ENCODE data around the gene TRPV4. TPM values are rescaled to one million over a fixed set of nuclear protein-coding genes. Genes with fewer than 3 reads are reported as not detected.

Gene TRPV4
- total RNA-seq, 1 experiment from 2014 or later: 0.09 TPM

DNA sequence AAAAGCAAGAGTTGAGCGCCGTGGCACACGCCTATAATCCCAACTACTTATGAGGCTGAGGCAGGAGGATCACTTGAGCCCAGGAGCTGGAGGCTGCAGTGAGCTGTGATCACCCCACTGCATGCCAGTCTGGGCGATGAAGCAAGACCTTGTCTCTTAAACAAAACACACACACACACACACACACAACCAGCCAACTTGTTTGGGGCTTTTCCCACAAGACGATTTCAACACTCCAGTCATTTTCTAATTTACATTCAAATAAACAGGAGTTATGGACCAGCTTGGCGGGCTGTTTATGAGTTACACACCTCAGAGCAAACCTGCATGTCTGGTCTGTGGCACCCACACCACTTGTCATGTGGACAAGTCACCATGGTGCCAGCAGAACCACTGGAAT, 40.5 kb upstream of the TRPV4 start:
- TF ChIP-seq CTCF (IDR thresholded peaks at IDR 0.05; ENCODE audit: unreplicated experiment): no peak
- H3K4me1 Mint-ChIP-seq (ENCODE audit: insufficient read depth, unreplicated experiment): peaks cover 10% of the 10 kb centered on the region
- no peak overlapping the region for H3K4me3 Mint-ChIP-seq (ENCODE audit: unreplicated experiment)
- ChIA-PET POLR2A (interaction anchor here (1.0 kb wide), 1 partner anchor 14 kb away, joined by 3 read pairs; no protein-coding TSS in a partner anchor), CTCF (interaction anchor here (0.6 to 1.7 kb wide), 4 partner anchors 54 to 354 kb away, joined by 3 to 5 read pairs (median 4); no protein-coding TSS in a partner anchor)
- no peak overlapping the region for H3K27ac Mint-ChIP-seq (ENCODE audit: low read depth, unreplicated experiment)
- H3K27me3 Mint-ChIP-seq (ENCODE audit: insufficient read depth, unreplicated experiment): no peaks in the 10 kb centered on the region
- intact Hi-C loops (cut with micrococcal nuclease): no loop called here
- H3K9me3 Mint-ChIP-seq (ENCODE audit: unreplicated experiment): no peaks in the 10 kb centered on the region
- peaks cover 8% of the 10 kb centered on the region for H3K36me3 Mint-ChIP-seq (ENCODE audit: insufficient read depth, unreplicated experiment)
- BruUV-seq (replicated peaks): no TSS peak
- no peak for DNase-seq (ENCODE audit: unreplicated experiment)

DNA sequence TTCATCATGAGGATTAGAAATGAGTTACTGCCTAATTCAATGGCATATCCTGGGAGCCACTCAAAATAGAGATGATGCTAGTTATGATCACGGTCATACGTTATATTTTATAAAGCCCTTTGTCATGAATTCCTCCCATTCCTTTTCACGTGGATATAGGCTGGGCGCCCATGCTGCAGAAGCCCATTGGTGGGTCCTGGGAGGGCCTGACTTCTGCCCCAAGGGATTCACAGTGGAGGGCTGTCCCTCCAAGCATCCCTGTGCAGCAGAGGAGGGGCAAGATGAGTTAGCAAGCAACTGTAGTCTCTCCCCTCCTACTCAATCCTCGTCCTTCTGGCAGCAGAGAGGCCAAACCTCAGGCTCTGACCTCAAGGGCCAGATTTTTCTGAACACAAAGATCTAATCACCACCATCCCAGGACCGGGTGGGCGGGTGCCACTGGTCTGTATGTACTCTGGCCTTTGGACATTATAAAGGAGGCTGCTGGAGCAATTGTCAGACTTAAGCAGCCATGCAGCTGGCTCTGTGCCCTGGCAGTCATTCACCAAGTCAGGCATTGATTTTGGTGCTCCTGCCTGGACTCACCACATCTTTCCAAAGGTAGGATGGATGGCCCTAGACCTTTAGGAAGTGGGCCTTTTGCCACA, 38.6 kb upstream of the TRPV4 start:
- H3K27ac Mint-ChIP-seq (ENCODE audit: low read depth, unreplicated experiment): no peak overlapping the region
- H3K4me3 Mint-ChIP-seq (ENCODE audit: unreplicated experiment): no peak overlapping the region
- BruUV-seq (replicated peaks): no TSS peak
- peaks cover 9% of the 10 kb centered on the region for H3K4me1 Mint-ChIP-seq (ENCODE audit: insufficient read depth, unreplicated experiment)
- H3K36me3 Mint-ChIP-seq (ENCODE audit: insufficient read depth, unreplicated experiment): peaks cover 8% of the 10 kb centered on the region
- TF ChIP-seq CTCF (IDR thresholded peaks at IDR 0.05; ENCODE audit: unreplicated experiment): no peak
- CTCF ChIA-PET: interaction anchor here (0.5 to 1.4 kb wide), 2 partner anchors 66 to 169 kb away, joined by 3 to 5 read pairs; no protein-coding TSS in a partner anchor
- H3K9me3 Mint-ChIP-seq (ENCODE audit: unreplicated experiment): no peaks in the 10 kb centered on the region
- intact Hi-C loops (cut with micrococcal nuclease): no loop called here
- H3K27me3 Mint-ChIP-seq (ENCODE audit: insufficient read depth, unreplicated experiment): no peaks in the 10 kb centered on the region
- no peak for DNase-seq (ENCODE audit: unreplicated experiment)
- POLR2A ChIA-PET: interaction anchor here (0.7 kb wide), 1 partner anchor 17 kb away, joined by 3 read pairs; no protein-coding TSS in a partner anchor

DNA sequence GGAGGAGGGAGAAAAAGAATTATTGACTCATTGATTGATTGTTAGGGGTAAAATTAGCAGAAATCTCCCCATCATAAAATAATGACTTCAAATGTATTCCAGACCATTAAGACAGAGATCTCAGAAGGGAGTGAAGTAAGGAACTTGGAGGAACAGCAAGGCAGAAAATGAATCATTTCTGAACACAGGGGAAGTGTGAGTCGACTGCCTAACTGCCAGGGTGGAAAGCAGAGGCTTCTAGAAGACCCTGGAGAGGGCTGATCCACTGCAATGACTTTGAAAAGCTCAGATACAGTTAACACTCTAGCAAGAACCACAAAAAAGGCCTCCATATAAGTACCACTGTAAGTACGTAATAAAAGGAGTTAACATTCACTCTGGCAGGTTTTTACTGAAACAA, 37.5 kb upstream of the TRPV4 start:
- H3K36me3 Mint-ChIP-seq (ENCODE audit: insufficient read depth, unreplicated experiment): peaks cover 8% of the 10 kb centered on the region
- ChIA-PET CTCF (interaction anchor here (0.7 to 1.7 kb wide), 3 partner anchors 17 to 66 kb away, joined by 3 to 5 read pairs (median 4); no protein-coding TSS in a partner anchor), POLR2A (no interaction called here)
- TF ChIP-seq CTCF (IDR thresholded peaks at IDR 0.05; ENCODE audit: unreplicated experiment): no peak
- no peaks in the 10 kb centered on the region for H3K9me3 Mint-ChIP-seq (ENCODE audit: unreplicated experiment)
- no TSS peak for BruUV-seq (replicated peaks)
- no peak overlapping the region for H3K27ac Mint-ChIP-seq (ENCODE audit: low read depth, unreplicated experiment)
- H3K27me3 Mint-ChIP-seq (ENCODE audit: insufficient read depth, unreplicated experiment): no peaks in the 10 kb centered on the region
- H3K4me3 Mint-ChIP-seq (ENCODE audit: unreplicated experiment): no peak overlapping the region
- H3K4me1 Mint-ChIP-seq (ENCODE audit: insufficient read depth, unreplicated experiment): peaks cover 8% of the 10 kb centered on the region
- no peak for DNase-seq (ENCODE audit: unreplicated experiment)
- intact Hi-C loops (cut with micrococcal nuclease): no loop called here

- Mint-ChIP-seq H3K4me1 (ENCODE audit: insufficient read depth, unreplicated experiment) (peaks cover 5% of the 10 kb centered on the region), H3K27ac (ENCODE audit: low read depth, unreplicated experiment) (peak overlapping the region; percentile 2), H3K36me3 (ENCODE audit: insufficient read depth, unreplicated experiment) (peaks cover 8% of the 10 kb centered on the region), H3K27me3 (ENCODE audit: insufficient read depth, unreplicated experiment) (no peaks in the 10 kb centered on the region), H3K9me3 (ENCODE audit: unreplicated experiment) (no peaks in the 10 kb centered on the region), H3K4me3 (ENCODE audit: unreplicated experiment) (no peak overlapping the region)
- POLR2A ChIA-PET: no interaction called here
- no peak for DNase-seq (ENCODE audit: unreplicated experiment)
- BruUV-seq (replicated peaks): no TSS peak
- CTCF ChIA-PET: interaction anchor here (0.6 to 1.8 kb wide), 5 partner anchors 10 to 63 kb away, joined by 3 to 11 read pairs (median 4); no protein-coding TSS in a partner anchor
- TF ChIP-seq CTCF (IDR thresholded peaks at IDR 0.05; ENCODE audit: unreplicated experiment): no peak
- intact Hi-C loops (cut with micrococcal nuclease): no loop called here
Measured at GRCh38 chr12:109868182-109869051, 35.2 kb upstream of the TRPV4 start.
